HepG2 (cell line): Measurements from ENCODE around the gene ITPR1. TPM values are rescaled to one million over a fixed set of nuclear protein-coding genes. Genes with fewer than 3 reads are reported as not detected.
A peak's percentile ranks its signal among the peaks of the same experiment; 100 is the strongest.

Source experiments
- ARNTL ChIP-seq: sonication (generic); formaldehyde crosslinking; IDR thresholded peaks from 2 replicates; pipeline ENCODE4 v1.4.0; 2020; ENCODE audit warnings: mild to moderate bottlenecking, missing genetic modification reagents
- ATF7 ChIP-seq, 2 experiments: fragments of 450-650 bp in 1 of 2; sonication (generic) in 1 of 2; formaldehyde crosslinking in 1 of 2; IDR thresholded peaks; 2 replicates each; pipeline versions ENCODE4 v1.4.0 to v1.6.1; 2016 to 2020; ENCODE audit warnings: antibody characterized with exemption in 1 of 2, mild to moderate bottlenecking in 1 of 2, missing genetic modification reagents in 1 of 2
- DMAP1 ChIP-seq: IDR thresholded peaks from 2 replicates; pipeline ENCODE4 v1.6.1; 2016
- ELF4 ChIP-seq: sonication (generic); formaldehyde crosslinking; IDR thresholded peaks from 2 replicates; pipeline ENCODE4 v1.5.0; 2020; ENCODE audit warnings: missing genetic modification reagents, mild to moderate bottlenecking, moderate library complexity, borderline replicate concordance
- HNF4A ChIP-seq: sonication (generic); formaldehyde crosslinking; IDR thresholded peaks from 2 replicates; pipeline ENCODE4 v1.4.0; 2020; ENCODE audit warnings: missing genetic modification reagents
- JUND ChIP-seq: sonication (generic); formaldehyde crosslinking; IDR thresholded peaks from 2 replicates; pipeline ENCODE4 v1.8.0; 2022; ENCODE audit warnings: mild to moderate bottlenecking, missing genetic modification reagents
- KLF11 ChIP-seq: IDR thresholded peaks from 2 replicates; pipeline ENCODE4 v1.6.1; 2016; ENCODE audit warnings: missing compliant biosample characterization
- NFRKB ChIP-seq: fragments of 450-650 bp; IDR thresholded peaks from 2 replicates; pipeline ENCODE4 v1.6.1; 2017
- NONO ChIP-seq, 2 experiments: fragments of 450-650 bp in 1 of 2; sonication (generic) in 1 of 2; formaldehyde crosslinking in 1 of 2; IDR thresholded peaks in 1 of 2; conservative IDR thresholded peaks in 1 of 2; 2 replicates each; pipeline versions ENCODE4 v1.6.1 to v1.8.0; 2017 to 2022; ENCODE audit warnings: mild to moderate bottlenecking in 1 of 2, missing genetic modification reagents in 1 of 2, moderate library complexity in 1 of 2
- PHF8 ChIP-seq: sonication (generic); formaldehyde crosslinking; IDR thresholded peaks from 2 replicates; pipeline ENCODE4 v1.5.0; 2020; ENCODE audit warnings: missing genetic modification reagents
- ZMYM2 ChIP-seq: sonication (generic); formaldehyde crosslinking; IDR thresholded peaks from 2 replicates; pipeline ENCODE4 v1.8.0; 2022; ENCODE audit warnings: mild to moderate bottlenecking, missing genetic modification reagents
- ZNF768 ChIP-seq: sonication (generic); formaldehyde crosslinking; IDR thresholded peaks from 2 replicates; pipeline ENCODE4 v1.4.0; 2020; ENCODE audit warnings: missing genetic modification reagents
- ZNF772 ChIP-seq: sonication (generic); formaldehyde crosslinking; IDR thresholded peaks from 2 replicates; pipeline ENCODE4 v1.5.0; 2020; ENCODE audit warnings: mild to moderate bottlenecking, missing genetic modification reagents
- polyA plus RNA-seq, 8 experiments: library from polyadenylated mRNA; depleted of rRNA in 3 of 8; stranded (reverse) in 7 of 8; unstranded in 1 of 8; fragments of >200 nt; fragmentation: Illumina TruSeq in 4 of 8; extraction: Trizol in 4 of 8; gene quantifications; 2 replicates each; pipeline versions ENCODE4 v1.2.1 to v1.2.3, GENCODE V29; 2011 to 2016; ENCODE audit warnings: low read depth in 4 of 8, missing spikeins in 1 of 8, mixed read lengths in 1 of 8; ENCODE audit not compliant: insufficient read depth in 1 of 8
- total RNA-seq, 5 experiments: library from RNA; depleted of rRNA; stranded (reverse); fragments of >200 nt; fragmentation: Illumina TruSeq; extraction: Trizol; gene quantifications; 2 replicates each; pipeline ENCODE4 v1.2.3, GENCODE V29; 2016; ENCODE audit warnings: low read depth in 1 of 5
- TF ChIP-seq, protein P1 (sequence below): sonication (generic); formaldehyde crosslinking; IDR thresholded peaks from 2 replicates; pipeline ENCODE4 v1.5.0; 2020; ENCODE audit warnings: mild to moderate bottlenecking, missing genetic modification reagents, borderline replicate concordance
- TF ChIP-seq, protein P2 (sequence below): sonication (generic); formaldehyde crosslinking; IDR thresholded peaks from 2 replicates; pipeline ENCODE4 v1.5.1; 2020; ENCODE audit warnings: missing genetic modification reagents, mild to moderate bottlenecking, borderline replicate concordance
- TF ChIP-seq, protein P3 (sequence below): sonication (generic); formaldehyde crosslinking; IDR thresholded peaks from 2 replicates; pipeline ENCODE4 v1.8.0; 2022; ENCODE audit warnings: low read depth, missing genetic modification reagents
- TF ChIP-seq, protein P4 (sequence below): sonication (generic); formaldehyde crosslinking; IDR thresholded peaks from 2 replicates; pipeline ENCODE4 v1.9.0; 2021; ENCODE audit warnings: missing genetic modification reagents, mild to moderate bottlenecking, borderline replicate concordance

ITPR1 gene
- total and polyA plus RNA-seq, 2 of the 13 experiments (the other 11 are each of a cell fraction or from before 2014, with no cell fraction given), result 10.0 to 11.4 TPM

DNA sequence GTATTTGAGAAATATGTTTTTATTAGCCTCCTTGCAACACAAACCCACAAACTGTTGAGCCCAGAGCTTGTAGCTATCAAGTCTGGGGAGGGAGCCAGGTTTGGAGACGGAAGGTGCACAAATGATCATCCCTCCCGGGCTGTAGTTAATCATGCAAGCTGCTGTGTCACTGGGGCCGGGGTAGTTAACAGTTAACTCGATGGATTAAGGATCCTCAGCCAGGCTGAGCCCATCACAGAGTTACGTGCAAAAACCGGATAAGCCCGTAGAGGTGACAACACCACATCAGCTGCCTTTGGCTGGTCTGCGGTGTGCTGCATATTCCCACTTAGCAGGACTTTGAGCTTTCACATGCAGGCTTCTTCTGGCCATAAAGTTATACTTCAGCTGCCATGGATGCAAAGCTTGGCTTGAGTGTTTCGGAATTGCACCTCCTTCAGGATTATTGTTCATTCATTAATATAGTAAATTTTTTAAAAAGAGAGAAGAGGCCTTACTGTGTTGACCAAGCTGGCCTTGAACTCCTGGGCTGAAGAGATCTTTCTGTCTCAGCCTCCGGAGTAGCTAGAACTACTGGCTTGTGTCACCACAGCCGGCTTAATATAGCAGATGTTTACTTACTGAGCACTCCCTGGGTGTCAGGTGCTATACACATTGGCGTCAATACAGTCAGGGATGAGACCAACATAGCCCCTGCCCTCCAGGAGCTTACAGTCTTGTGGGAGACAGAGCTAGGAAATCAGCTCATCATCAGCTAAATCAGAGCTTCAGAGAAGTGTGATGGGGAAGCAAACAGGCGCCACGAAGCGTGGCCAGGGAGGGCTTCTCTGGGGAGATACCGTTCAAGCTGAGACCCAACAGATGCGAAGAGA, 259.3 kb downstream of the ITPR1 start (continued):
- TF ChIP-seq, protein P1, sequence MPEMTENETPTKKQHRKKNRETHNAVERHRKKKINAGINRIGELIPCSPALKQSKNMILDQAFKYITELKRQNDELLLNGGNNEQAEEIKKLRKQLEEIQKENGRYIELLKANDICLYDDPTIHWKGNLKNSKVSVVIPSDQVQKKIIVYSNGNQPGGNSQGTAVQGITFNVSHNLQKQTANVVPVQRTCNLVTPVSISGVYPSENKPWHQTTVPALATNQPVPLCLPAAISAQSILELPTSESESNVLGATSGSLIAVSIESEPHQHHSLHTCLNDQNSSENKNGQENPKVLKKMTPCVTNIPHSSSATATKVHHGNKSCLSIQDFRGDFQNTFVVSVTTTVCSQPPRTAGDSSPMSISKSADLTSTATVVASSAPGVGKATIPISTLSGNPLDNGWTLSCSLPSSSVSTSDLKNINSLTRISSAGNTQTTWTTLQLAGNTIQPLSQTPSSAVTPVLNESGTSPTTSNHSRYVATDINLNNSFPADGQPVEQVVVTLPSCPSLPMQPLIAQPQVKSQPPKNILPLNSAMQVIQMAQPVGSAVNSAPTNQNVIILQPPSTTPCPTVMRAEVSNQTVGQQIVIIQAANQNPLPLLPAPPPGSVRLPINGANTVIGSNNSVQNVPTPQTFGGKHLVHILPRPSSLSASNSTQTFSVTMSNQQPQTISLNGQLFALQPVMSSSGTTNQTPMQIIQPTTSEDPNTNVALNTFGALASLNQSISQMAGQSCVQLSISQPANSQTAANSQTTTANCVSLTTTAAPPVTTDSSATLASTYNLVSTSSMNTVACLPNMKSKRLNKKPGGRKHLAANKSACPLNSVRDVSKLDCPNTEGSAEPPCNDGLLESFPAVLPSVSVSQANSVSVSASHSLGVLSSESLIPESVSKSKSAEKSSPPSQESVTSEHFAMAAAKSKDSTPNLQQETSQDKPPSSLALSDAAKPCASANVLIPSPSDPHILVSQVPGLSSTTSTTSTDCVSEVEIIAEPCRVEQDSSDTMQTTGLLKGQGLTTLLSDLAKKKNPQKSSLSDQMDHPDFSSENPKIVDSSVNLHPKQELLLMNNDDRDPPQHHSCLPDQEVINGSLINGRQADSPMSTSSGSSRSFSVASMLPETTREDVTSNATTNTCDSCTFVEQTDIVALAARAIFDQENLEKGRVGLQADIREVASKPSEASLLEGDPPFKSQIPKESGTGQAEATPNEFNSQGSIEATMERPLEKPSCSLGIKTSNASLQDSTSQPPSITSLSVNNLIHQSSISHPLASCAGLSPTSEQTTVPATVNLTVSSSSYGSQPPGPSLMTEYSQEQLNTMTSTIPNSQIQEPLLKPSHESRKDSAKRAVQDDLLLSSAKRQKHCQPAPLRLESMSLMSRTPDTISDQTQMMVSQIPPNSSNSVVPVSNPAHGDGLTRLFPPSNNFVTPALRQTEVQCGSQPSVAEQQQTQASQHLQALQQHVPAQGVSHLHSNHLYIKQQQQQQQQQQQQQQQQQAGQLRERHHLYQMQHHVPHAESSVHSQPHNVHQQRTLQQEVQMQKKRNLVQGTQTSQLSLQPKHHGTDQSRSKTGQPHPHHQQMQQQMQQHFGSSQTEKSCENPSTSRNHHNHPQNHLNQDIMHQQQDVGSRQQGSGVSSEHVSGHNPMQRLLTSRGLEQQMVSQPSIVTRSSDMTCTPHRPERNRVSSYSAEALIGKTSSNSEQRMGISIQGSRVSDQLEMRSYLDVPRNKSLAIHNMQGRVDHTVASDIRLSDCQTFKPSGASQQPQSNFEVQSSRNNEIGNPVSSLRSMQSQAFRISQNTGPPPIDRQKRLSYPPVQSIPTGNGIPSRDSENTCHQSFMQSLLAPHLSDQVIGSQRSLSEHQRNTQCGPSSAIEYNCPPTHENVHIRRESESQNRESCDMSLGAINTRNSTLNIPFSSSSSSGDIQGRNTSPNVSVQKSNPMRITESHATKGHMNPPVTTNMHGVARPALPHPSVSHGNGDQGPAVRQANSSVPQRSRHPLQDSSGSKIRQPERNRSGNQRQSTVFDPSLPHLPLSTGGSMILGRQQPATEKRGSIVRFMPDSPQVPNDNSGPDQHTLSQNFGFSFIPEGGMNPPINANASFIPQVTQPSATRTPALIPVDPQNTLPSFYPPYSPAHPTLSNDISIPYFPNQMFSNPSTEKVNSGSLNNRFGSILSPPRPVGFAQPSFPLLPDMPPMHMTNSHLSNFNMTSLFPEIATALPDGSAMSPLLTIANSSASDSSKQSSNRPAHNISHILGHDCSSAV (CRISPR knock-in tag), result no peak
- TF ChIP-seq ARNTL (CRISPR knock-in tag) (peak; percentile 37; the same call in 1 of the 2 replicates), NFRKB (no peak), KLF11 (CRISPR knock-in tag) (no peak; the same call in 1 of the 2 replicates), HNF4A (peak; percentile 87), PHF8 (no peak), ATF7 (IDR thresholded peaks at IDR 0.05) (no peak), ATF7 (CRISPR knock-in tag; IDR thresholded peaks at IDR 0.05) (0 out of 2 replicates have a peak, but pooled peaks have one; percentile 46), DMAP1 (CRISPR knock-in tag) (peak; percentile 51; the same call in 1 of the 2 replicates), ZNF768 (CRISPR knock-in tag) (no peak), ZNF772 (CRISPR knock-in tag) (no peak), NONO (IDR thresholded peaks at IDR 0.05) (no peak), NONO (CRISPR knock-in tag; conservative IDR thresholded peaks at IDR 0.05) (peak; percentile 57; the same call in 1 of the 2 replicates), ZMYM2 (CRISPR knock-in tag) (peak; percentile 94), JUND (CRISPR knock-in tag) (peak; percentile 23; the same call in 1 of the 2 replicates), ELF4 (CRISPR knock-in tag) (no peak)
- TF ChIP-seq, protein P2, sequence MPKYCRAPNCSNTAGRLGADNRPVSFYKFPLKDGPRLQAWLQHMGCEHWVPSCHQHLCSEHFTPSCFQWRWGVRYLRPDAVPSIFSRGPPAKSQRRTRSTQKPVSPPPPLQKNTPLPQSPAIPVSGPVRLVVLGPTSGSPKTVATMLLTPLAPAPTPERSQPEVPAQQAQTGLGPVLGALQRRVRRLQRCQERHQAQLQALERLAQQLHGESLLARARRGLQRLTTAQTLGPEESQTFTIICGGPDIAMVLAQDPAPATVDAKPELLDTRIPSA (CRISPR knock-in tag), result no peak
- TF ChIP-seq, protein P3, sequence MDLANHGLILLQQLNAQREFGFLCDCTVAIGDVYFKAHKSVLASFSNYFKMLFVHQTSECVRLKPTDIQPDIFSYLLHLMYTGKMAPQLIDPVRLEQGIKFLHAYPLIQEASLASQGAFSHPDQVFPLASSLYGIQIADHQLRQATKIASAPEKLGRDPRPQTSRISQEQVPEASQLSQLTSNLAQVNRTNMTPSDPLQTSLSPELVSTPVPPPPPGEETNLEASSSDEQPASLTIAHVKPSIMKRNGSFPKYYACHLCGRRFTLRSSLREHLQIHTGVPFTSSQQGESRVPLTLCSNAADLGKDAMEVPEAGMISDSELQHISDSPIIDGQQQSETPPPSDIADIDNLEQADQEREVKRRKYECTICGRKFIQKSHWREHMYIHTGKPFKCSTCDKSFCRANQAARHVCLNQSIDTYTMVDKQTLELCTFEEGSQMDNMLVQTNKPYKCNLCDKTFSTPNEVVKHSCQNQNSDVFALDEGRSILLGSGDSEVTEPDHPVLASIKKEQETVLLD, result no peak
- TF ChIP-seq, protein P4, sequence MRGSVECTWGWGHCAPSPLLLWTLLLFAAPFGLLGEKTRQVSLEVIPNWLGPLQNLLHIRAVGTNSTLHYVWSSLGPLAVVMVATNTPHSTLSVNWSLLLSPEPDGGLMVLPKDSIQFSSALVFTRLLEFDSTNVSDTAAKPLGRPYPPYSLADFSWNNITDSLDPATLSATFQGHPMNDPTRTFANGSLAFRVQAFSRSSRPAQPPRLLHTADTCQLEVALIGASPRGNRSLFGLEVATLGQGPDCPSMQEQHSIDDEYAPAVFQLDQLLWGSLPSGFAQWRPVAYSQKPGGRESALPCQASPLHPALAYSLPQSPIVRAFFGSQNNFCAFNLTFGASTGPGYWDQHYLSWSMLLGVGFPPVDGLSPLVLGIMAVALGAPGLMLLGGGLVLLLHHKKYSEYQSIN (CRISPR knock-in tag), result no peak
